HG02571 (cell line): ENCODE results near the gene WDR36.
"Not testable (repeated sequence)": the region's sequence is repeated elsewhere in the genome, so short reads cannot be mapped to it uniquely, and the experiment has no call there.

Source experiments
- ATAC-seq: cut with Tn5 transposase; IDR thresholded peaks from one replicate; pipeline ENCODE4 v1.9.1; 2021; ENCODE audit warnings: mild to moderate bottlenecking, moderate library complexity; ENCODE audit not compliant: unreplicated experiment

WDR36 gene

DNA sequence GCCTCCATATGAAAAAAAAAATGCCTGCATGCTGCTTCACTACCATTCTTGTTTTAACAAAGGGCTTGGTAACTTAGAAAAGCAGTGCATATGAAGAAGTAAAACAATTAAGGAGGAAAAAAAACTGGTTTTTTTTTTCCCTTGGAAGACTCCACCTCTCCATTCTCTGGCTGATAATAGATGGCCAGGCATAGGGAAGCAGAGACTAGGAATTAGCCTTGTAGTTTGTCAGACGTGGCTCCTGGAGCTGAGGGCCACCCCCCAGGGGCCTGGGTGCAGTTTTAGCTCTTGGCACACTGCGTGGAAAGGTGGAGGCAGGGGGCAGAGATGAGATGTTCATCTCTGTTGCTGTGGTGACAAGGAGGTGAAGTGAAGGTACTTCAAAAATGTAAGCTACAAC lies 42.7 kb downstream of the WDR36 start:
- ATAC-seq, result no peak

DNA sequence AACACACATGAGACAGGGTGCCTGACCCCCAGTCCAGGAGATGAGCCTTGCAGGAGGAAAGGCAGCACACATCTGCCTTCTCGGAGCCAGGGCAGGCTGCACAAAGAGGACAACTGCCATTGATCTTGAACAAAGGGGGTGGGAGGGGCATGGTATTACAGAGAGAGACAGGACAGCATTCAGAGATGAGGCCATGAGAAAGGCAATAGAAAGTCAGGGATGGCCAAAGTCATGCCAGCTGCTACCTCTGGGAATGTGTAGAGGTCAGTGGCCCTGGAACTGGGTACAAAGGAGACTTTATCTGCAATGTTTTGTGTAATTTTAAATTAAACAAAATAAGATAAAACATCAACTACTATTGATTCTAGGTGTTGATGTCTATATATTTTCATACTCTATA lies 43.2 kb downstream of the WDR36 start:
- no peak for ATAC-seq

DNA sequence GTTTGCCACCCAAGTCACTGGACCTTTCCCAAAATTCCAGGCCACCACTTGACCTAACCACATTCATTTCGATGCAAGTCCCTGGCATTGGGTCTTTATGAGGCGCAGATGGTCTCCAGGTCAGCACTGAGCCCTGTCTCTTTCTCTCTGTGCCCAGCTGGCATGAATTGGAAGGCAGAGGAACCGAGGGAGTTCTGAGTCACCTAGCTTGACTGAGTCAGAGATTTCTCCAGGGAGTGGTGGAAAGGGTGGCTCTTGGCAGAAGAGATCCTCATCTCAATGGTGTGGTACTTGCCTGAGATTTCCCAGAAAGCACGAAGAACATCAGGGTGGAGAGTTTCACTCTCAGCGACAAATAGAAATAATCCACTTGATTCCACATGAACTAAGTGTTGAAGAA lies 43.8 kb downstream of the WDR36 start:
- no peak for ATAC-seq

DNA sequence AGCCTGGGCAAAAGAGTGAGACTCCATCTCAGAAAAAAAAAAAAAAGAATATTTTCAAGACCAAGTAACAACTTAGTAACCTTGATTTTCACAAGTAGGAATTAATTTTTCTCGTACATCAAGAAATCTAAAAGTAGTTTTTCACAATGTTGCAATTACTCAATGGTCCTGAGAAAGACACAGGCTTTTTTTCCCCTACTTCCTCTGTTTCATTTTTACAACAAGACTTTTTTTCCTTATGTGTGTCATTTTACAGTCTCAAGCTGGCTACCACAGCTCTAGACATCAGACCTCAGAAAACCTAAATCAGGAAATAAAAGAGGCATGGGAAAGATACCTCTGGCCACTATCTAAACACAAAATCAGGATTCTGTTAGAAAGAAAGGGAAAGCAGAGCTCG lies 45.9 kb downstream of the WDR36 start:
- ATAC-seq, result no peak

DNA sequence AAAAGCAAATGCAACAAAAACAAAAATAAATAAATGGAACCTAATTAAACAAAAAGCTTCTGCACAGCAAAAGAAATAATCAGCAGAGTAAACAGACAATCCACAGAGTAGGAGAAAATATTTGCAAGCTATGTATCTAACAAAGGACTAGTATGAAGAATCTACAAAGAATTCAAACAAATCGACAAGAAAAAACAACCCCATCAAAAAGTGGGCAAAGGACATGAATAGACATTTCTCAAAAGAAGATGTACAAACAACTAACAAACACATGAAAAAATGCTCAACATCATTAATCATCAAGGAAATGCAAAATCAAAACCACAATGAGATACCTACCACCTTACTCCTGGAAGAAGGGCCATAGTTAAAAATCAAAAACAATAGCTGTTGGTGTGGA lies 49.3 kb downstream of the WDR36 start:
- not testable (repeated sequence) for ATAC-seq

DNA sequence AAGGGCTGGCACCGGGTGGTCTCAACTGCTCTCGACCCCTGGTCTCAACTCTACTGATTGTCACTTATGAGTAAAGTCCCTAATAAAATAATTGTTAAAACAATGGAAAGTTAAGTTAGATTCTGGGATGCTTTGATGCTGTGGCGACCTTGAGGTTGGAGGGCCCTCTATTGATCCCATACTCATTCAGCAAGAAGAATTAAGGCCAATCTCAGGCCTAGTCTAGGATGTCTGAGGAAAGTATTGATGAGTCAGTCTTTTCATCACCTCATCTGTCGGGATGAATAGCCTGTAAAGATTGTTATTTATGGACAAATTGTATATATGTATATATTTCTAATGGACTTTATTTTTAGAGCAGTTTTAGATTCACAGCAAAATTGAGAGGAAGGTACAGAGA lies 50.8 kb downstream of the WDR36 start:
- ATAC-seq, result no peak

DNA sequence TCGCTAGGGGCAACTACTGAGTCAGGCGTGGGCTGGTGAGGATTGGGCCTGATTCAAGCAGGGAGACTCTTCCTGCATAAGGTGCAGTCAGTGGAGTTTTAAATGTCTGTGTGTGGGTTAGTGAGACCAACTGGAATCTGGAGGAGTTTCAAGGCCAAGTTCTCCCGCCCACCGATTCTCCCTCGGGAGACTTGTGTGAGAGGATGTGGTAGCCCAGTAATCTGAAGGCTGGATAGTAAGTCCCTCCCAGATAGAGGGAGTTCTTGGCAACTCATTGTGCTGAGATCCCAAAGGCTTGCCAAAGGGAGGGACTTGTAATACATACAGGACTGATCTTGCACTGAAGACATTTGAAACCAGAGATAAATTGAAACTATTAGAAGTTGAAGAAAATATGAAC lies 51.8 kb downstream of the WDR36 start:
- no peak for ATAC-seq

DNA sequence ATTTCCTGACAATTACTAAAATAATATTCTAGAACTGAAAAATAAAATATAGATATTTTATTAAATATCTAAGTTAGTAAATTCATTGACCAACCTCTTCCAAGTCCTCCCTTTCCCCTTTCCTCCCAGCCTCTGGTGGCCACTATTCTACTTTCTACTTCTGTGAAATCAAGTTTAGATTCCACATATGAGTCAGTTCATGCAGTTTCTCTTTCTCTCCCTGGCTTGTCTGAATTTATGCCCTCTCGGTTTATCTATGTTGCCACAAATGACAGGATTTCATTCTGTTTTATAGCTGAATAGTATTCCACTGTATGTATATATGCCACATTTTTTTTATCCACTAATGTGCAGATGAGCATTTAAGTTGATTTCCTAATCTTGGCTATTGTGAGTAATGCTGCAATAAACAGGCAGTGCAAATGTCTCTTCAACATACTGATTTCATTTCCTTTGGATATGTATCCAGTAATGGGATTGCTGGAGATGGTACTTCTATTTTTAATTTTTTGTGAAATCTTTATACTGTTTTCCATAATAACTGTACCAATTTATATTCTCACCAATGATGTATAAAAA lies 52.3 kb downstream of the WDR36 start:
- ATAC-seq, result peak; percentile 98

DNA sequence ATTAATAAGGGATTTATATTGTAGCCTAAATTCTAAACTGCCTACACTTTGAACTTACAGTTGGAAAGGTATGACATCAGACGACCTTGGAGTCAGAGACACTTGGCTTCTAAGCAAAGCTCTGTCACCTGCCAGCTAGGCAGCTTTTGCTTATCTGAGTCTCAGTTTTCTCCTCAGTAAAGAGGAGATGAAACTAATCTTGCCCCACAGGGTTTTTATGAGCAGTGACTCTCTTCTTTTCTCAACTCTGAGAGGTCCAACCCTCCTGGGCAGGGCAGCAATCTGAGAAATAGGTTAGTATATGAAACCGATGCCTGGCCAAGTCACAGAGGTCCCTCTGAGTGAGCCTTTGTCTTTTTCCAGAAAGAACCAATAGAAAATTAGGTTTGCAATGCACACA lies 53.9 kb downstream of the WDR36 start:
- ATAC-seq, result no peak

DNA sequence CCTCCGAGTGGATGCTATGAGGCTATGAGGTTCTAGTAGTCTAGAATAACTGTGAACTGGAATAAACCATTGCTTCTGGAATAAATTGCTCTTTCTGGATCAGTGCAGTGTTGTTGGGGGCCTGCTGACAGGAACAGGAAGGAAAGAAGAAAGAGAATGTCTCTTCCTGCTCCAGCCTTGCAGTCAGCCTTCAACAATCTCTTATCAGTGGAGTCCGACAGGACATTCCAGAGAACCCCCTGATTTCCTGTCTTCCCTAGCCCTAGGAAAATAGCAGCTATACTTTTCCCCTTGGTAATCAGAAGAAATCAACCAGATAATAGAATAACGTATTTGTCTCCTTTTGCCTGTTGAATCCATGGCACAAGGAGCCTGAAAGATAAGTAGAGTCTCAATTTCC lies 55.4 kb downstream of the WDR36 start:
- no peak for ATAC-seq

DNA sequence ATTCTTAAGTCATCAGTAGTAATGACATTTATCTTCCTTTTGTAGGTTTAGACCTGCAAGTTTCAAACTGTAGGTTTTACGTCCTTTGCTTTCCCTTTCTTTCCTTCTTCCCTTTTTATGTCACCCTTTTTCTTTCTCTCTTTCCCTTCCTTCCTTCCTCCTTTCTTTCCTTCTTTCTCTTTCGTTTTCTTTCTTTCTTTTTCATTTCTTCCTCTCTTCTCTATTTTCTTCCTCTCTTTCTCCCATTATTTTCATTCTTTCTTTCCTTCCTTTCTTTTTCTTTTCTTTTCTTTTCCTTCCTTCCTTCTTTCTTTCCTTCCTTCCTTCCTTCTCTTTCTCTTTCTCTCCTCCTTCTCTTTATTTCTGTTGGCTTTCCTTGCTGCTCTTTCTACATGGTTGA lies 59.9 kb downstream of the WDR36 start:
- no peak for ATAC-seq

DNA sequence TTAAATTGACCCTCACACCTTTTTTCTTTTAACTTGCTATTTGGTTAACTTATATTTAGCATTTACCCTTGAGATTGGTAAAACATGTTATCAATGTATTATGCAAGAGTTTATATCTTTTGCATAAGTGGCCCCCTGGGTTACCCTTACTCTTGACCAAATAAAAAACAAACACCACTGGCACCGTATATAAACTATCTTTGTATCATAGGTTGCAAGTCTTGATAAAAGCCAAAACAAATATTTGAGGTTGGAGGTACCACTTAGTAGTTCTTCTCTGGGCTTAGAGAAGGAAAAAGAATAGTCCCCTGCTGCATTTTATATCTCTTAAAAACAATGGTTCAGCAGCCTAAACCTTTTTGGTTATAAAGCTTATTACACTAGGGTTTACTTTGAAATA lies 61.3 kb downstream of the WDR36 start:
- no peak for ATAC-seq

DNA sequence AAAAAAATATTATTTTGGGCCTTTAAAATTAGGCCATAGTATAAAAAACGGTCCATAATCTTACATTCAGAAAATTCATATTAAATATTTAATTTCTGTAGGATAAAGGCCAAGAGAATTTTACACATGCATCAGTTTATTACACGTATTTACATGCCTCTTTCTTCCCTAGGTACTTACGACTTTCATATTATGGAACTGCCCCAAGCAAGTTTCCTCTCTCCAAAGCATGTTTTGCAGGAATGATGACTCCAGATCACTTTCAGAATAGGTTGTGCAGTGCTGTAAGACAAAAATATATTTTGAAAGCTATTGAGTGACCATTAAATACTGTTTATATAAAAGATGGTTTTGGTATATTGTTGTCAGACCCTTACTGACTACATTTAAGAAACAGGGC lies 61.8 kb downstream of the WDR36 start:
- ATAC-seq, result no peak

DNA sequence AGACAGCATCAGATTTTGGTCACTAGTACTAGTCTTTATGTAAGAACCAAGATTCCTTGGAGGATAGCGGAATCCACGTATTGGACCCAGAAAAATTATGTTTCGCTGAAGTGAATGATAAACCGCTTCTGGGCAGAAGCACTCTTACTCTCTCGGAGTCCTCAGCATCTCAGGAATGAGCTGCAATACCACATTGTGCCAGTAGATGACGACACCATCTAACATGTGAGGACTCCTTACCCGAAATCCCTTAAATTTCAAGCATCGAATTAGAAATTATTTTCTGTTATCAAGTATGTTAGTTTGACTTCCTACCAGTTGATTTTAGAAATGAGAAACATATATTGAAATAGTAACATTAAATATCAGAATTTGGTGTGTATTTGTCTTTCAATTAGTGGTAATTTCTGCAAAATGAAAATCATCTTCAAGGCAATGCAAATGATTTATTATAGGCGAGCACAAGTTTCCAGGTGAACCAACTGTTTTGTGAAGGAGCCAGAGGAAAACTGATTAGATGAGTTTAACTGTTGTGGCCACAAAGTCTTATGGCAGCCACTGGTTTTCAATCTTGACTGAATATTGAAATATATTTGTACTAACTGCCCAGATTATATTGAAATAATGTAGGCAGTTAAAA lies 66.1 kb downstream of the WDR36 start:
- ATAC-seq, result peak; percentile 78

DNA sequence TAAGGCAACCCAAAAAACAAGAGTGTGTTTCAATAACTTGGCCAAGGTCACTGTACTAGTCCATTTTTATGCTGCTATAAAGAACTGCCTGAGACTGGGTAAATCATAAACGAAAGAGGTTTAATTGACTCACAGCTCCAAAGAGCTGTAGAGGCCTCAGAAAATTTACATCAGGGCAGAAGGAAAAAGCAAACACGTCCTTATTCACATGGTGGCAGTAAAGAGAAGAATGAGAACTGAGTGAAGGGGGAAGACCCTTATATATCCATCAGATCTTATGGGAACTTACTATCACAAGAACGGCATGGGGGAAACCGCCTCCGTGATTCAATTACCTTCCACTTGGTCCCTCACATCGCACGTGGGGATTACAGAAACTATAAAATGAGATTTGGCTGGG lies 67.7 kb downstream of the WDR36 start:
- no peak for ATAC-seq

DNA sequence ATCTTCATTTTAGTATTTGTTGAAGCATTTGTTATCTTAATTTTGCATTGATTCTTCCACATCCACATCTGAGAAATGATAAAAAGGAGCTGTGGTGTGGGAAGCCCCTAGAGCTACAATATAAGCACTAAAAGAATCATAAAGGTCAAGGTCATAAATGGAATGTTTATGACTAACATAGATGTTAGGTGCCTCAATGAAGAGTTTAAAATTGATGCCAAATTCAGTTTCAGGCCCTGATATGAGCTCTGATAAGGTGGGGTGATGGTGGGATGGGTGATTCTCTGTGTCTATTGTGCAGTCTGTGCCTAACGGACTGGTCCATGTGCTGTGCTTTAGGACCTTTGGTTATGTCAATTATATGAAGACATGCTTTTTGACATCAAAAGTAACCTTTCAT lies 70.9 kb downstream of the WDR36 start:
- ATAC-seq, result no peak

DNA sequence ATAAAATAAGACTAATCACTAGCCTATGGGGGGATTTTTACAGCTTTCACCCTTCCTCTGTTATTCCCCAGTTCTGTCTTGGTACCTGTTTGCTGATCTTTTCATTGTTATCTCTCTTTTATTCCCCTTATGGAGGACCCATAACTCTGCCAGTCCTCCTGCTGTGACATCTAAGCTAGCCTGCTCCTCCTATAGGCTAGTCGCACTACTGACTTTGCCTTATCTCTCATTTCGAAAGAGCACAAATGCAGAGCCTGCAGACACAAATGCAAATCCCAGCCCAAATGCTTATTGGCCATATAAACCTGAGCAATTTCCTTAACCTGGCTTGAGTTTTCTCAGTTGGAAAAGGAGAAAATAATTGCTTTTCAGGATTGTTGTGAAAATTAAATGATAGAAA lies 72.9 kb downstream of the WDR36 start:
- ATAC-seq, result no peak

DNA sequence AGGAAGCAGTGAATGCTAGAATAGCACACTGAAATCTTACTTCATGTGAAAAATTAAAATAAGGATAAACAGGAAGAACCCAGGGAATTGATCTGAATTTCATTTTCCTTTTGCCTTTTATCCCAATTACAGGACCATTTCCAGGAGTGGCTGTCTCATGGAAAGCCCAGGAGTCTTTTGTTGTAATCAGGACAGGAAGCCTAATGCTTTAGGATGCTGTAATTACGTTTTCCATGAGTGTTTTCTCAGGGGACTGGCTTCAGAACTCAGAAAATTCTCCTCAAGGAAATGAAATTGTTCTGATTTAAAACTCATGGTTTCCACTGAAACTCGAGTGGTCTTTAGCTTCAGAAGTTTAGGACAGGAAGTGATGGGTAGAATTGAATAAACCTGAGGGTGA lies 75.4 kb downstream of the WDR36 start:
- ATAC-seq, result no peak

DNA sequence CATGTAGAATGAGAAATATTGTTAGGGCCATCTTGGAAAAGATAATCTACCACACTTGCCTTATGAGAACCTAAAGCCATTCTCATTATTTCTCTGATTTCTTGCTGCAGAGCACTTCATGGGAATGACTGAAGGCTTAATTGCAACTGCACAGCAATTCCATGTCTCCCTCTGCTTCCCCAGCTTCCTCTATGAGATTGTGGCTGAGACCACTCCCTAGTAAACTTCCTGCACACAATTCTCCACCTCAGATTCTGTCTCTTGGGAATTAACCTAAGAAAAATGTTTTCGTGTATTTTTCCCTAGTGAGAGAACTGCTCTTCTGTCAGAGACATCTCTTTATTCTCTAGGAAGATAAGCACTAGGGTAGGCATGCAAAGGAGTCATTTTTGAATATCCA lies 76.5 kb downstream of the WDR36 start:
- ATAC-seq, result no peak

DNA sequence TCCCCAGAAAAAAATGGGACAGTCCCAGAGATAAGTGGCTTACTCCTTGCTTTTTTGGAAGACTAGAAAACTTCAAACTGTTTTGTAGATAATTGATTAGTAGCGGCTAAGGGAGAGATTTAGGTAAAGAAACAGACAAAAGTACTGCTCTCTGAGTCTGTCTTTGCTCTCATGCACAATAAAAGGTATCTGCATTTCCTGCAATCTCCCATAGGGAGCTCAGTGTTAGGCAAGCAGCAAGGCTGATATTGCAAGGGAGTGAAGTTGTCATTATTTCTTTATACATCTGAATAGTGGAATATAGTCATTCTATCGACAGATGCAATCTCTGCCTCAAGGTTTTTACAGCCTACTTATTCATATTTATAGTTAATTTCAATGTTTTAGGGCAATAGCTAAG lies 77.1 kb downstream of the WDR36 start:
- no peak for ATAC-seq

DNA sequence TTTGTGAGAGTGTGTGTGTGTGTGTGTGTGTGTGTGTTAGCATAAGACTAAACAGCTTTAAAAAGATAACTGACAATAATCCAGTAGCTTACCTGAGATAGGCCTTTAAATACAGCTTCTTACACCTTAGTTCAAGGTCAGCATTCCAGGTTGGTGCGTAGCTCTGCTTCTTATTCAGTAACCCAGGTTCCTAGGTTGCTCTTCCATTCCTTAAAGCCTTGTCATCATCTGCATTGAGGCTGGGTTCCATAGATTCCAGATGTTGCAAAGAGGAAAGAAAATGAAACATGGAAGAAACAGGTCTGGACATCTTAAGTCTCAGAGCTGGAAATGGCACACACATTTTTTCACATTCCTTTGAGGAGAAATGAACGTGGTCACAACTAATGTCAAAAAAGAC lies 78.1 kb downstream of the WDR36 start:
- no peak for ATAC-seq

DNA sequence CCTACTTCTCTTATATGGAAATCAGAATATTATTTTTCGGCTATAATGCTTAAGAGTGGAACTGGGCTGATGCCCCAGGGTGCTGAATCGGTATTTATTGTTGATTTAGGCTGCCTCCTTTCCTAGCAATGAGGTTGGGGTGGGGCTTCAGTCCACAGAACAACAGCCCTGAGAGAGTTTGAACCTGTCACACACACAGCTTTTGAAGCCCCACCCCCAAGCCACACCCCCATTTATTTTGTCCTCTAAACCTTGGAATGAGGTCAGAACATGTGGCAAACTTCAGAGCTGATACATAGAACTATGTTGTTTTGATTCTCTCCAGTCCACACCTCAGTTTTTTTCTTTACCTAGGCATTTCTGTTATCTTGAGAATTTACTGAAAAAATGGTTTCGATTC lies 80.4 kb downstream of the WDR36 start:
- ATAC-seq, result no peak

DNA sequence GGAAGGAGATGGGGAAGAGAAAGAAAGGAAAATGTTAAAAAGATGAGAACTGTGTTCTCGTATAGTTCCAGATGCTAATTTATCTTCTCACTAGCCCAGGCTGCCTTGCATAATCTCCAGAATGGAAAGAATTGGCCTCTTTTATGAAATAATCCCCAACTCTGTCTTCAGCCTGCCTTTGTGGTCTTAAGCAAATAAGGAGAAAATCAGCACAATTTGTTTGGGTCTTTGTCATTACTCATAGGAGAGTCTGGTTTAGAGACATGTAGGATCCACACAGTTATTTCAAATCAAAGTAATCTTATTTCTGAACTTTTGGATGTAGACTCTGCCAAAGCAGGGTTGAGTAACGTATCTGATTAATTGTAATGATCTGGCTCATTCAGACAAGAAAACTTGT lies 81.3 kb downstream of the WDR36 start:
- ATAC-seq, result no peak
